ENCODE results near the gene SERPINB1. TPM values are rescaled to one million over a fixed set of nuclear protein-coding genes. Genes with fewer than 3 reads are reported as not detected.

Gene SERPINB1
- total RNA-seq, 2 donors from 2014 or later, result 41.0 to 62.3 TPM

- TF ChIP-seq CTCF (IDR thresholded peaks at IDR 0.05), result no peak
- H3K9me3 ChIP-seq, result no peaks in the 10 kb centered on the region
- ATAC-seq (ENCODE audit: insufficient number of reproducible peaks, low FRiP score, low read depth) (no peak), DNase-seq (ENCODE audit: low spot score) (no peak)
- no peak overlapping the region for H3K27ac ChIP-seq
- no peaks in the 10 kb centered on the region for H3K27me3 ChIP-seq (replicated peaks; ENCODE audit: insufficient read depth)
- H3K4me3 ChIP-seq, result no peak overlapping the region
- peaks cover 12% of the 10 kb centered on the region for H3K36me3 ChIP-seq
- H3K4me1 ChIP-seq (ENCODE audit: control insufficient read depth in 1 of 2, low read depth in 2 of 2), result peaks cover 4 to 7% of the 10 kb centered on the region in 2 donors
Measured at GRCh38 chr6:2830183-2830582, 11.5 kb downstream of the SERPINB1 start.

- TF ChIP-seq CTCF (IDR thresholded peaks at IDR 0.05), result no peak
- Histone ChIP-seq H3K4me1 (ENCODE audit: control insufficient read depth in 1 of 2, low read depth in 2 of 2) (peaks cover 4 to 7% of the 10 kb centered on the region in 2 donors), H3K4me3 (no peak overlapping the region), H3K27ac (no peak overlapping the region), H3K27me3 (replicated peaks; ENCODE audit: insufficient read depth) (no peaks in the 10 kb centered on the region), H3K36me3 (peaks cover 14% of the 10 kb centered on the region), H3K9me3 (no peaks in the 10 kb centered on the region)
- no peak for ATAC-seq (ENCODE audit: insufficient number of reproducible peaks, low FRiP score, low read depth)
- DNase-seq (ENCODE audit: low spot score), result no peak
Measured at GRCh38 chr6:2829253-2829652, 12.4 kb downstream of the SERPINB1 start.

- Histone ChIP-seq H3K4me1 (ENCODE audit: control insufficient read depth in 1 of 2, low read depth in 2 of 2) (peaks cover 4 to 7% of the 10 kb centered on the region in 2 donors), H3K36me3 (peaks cover 11% of the 10 kb centered on the region), H3K4me3 (no peak overlapping the region), H3K9me3 (no peaks in the 10 kb centered on the region), H3K27me3 (replicated peaks; ENCODE audit: insufficient read depth) (no peaks in the 10 kb centered on the region), H3K27ac (no peak overlapping the region)
- no peak for DNase-seq (ENCODE audit: low spot score)
- TF ChIP-seq CTCF (IDR thresholded peaks at IDR 0.05), result no peak
- ATAC-seq (ENCODE audit: insufficient number of reproducible peaks, low FRiP score, low read depth), result no peak
Measured at GRCh38 chr6:2828629-2829028, 13.0 kb downstream of the SERPINB1 start.

- Histone ChIP-seq H3K9me3 (no peaks in the 10 kb centered on the region), H3K27me3 (replicated peaks; ENCODE audit: insufficient read depth) (no peaks in the 10 kb centered on the region), H3K36me3 (peaks cover 7% of the 10 kb centered on the region), H3K4me3 (no peak overlapping the region), H3K27ac (no peak overlapping the region), H3K4me1 (ENCODE audit: control insufficient read depth in 1 of 2, low read depth in 2 of 2) (peaks cover 4 to 7% of the 10 kb centered on the region in 2 donors)
- TF ChIP-seq CTCF (IDR thresholded peaks at IDR 0.05), result no peak
- no peak for ATAC-seq (ENCODE audit: insufficient number of reproducible peaks, low FRiP score, low read depth)
- DNase-seq (ENCODE audit: low spot score), result no peak
Measured at GRCh38 chr6:2827142-2827541, 14.5 kb downstream of the SERPINB1 start.

- ATAC-seq (ENCODE audit: insufficient number of reproducible peaks, low FRiP score, low read depth) (no peak), DNase-seq (ENCODE audit: low spot score) (no peak)
- H3K27ac ChIP-seq, result no peak overlapping the region
- no peaks in the 10 kb centered on the region for H3K27me3 ChIP-seq (replicated peaks; ENCODE audit: insufficient read depth)
- peaks cover 7% of the 10 kb centered on the region for H3K36me3 ChIP-seq
- no peak overlapping the region for H3K4me3 ChIP-seq
- H3K4me1 ChIP-seq (ENCODE audit: control insufficient read depth in 1 of 2, low read depth in 2 of 2), result peaks cover 4 to 7% of the 10 kb centered on the region in 2 donors
- no peaks in the 10 kb centered on the region for H3K9me3 ChIP-seq
- no peak for TF ChIP-seq CTCF (IDR thresholded peaks at IDR 0.05)
Measured at GRCh38 chr6:2826131-2826530, 15.5 kb downstream of the SERPINB1 start.
